Prostate gland (tissue), 2 donors: ENCODE data around the gene OR2T29.

ENCODE experiments used
- CTCF ChIP-seq, 4 experiments: fragments of 200-600 bp in 2 of 4; fragments of 450-650 bp in 2 of 4; sonication (generic) in 2 of 4; IDR thresholded peaks; 1 replicate in 3 of 4; 2 replicates in 1 of 4; pipeline ENCODE4 v1.5.1; 2016 to 2019; ENCODE audit warnings: antibody characterized with exemption in 4 of 4, mild to moderate bottlenecking in 2 of 4, moderate library complexity in 2 of 4
- POLR2A ChIP-seq: fragments of 450-650 bp; IDR thresholded peaks from one replicate; pipeline ENCODE4 v1.6.1; 2016; ENCODE audit warnings: antibody characterized with exemption, mild to moderate bottlenecking
- POLR2AphosphoS5 ChIP-seq: sonication (generic); formaldehyde crosslinking; IDR thresholded peaks from one replicate; pipeline ENCODE4 v1.6.1; 2017; ENCODE audit warnings: antibody characterized with exemption

- TF ChIP-seq CTCF (IDR thresholded peaks at IDR 0.05) (no peak), POLR2A (no peak), POLR2AphosphoS5 (no peak)
Observed at GRCh38 chr1:248590055-248590454, 27.5 kb upstream of the OR2T29 start.
